ENCODE measurements around the gene BATF. TPM values are rescaled to one million over a fixed set of nuclear protein-coding genes. Genes with fewer than 3 reads are reported as not detected.

BATF gene
- total RNA-seq, 4 donors from 2014 or later, result 1.7 to 37.3 (median 4.4) TPM

DNA sequence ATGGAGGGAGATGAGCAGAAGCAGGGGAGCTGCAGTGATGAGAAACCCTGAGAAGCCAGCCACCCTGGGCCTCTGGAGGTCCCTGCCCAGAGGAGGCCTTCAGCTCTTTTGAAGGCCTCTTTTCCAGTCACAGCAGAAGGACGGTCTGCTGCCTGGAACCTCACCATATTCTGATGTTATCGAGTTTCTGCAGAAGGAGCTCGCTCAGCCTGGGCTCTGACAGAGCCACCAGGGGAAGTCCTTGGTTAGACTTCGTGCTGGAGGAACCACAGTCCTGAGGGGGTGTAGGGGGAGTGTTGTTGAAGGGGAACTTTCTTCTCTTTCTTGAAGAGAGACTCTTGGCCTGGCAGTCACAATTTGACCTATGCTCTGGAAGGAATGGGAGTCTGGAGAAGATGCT lies 25.1 kb upstream of the BATF start:
- DNase-seq (ENCODE audit: extremely low spot score), result peak; percentile 86
- TF ChIP-seq EP300 (IDR thresholded peaks at IDR 0.05), result no peak
- TF ChIP-seq POLR2AphosphoS5 (IDR thresholded peaks at IDR 0.05), result no peak
- no peak for TF ChIP-seq POLR2A (IDR thresholded peaks at IDR 0.05; ENCODE audit: low read depth)
- no peak for TF ChIP-seq CTCF (IDR thresholded peaks at IDR 0.05)
- Histone ChIP-seq H3K4me3 (no peak overlapping the region), H3K27ac (replicated peaks in 1 of 4) (no peak overlapping the region), H3K4me1 (no peaks in the 10 kb centered on the region), H3K9me3 (no peaks in the 10 kb centered on the region), H3K36me3 (no peaks in the 10 kb centered on the region), H3K27me3 (no peaks in the 10 kb centered on the region)
- intact Hi-C loops (cut with DNase I), result no loop called here
- WGBS, result 62% methylated on average over 4 of the region's 4 CpGs

GRCh38 chr14:75497701-75498100 lies 24.6 kb upstream of the BATF start:
- DNase-seq (ENCODE audit: extremely low spot score), result peak; percentile 79
- no peaks in the 10 kb centered on the region for H3K27me3 ChIP-seq
- no peak overlapping the region for H3K4me3 ChIP-seq
- TF ChIP-seq CTCF (IDR thresholded peaks at IDR 0.05), result no peak
- no peak for TF ChIP-seq POLR2AphosphoS5 (IDR thresholded peaks at IDR 0.05)
- no peak for TF ChIP-seq EP300 (IDR thresholded peaks at IDR 0.05)
- TF ChIP-seq POLR2A (IDR thresholded peaks at IDR 0.05; ENCODE audit: low read depth), result no peak
- H3K4me1 ChIP-seq, result no peaks in the 10 kb centered on the region
- intact Hi-C loops (cut with DNase I), result no loop called here
- H3K9me3 ChIP-seq, result no peaks in the 10 kb centered on the region
- 95% methylated on average over 11 of the region's 11 CpGs for WGBS
- no peaks in the 10 kb centered on the region for H3K36me3 ChIP-seq
- no peak overlapping the region for H3K27ac ChIP-seq (replicated peaks in 1 of 4)

DNA sequence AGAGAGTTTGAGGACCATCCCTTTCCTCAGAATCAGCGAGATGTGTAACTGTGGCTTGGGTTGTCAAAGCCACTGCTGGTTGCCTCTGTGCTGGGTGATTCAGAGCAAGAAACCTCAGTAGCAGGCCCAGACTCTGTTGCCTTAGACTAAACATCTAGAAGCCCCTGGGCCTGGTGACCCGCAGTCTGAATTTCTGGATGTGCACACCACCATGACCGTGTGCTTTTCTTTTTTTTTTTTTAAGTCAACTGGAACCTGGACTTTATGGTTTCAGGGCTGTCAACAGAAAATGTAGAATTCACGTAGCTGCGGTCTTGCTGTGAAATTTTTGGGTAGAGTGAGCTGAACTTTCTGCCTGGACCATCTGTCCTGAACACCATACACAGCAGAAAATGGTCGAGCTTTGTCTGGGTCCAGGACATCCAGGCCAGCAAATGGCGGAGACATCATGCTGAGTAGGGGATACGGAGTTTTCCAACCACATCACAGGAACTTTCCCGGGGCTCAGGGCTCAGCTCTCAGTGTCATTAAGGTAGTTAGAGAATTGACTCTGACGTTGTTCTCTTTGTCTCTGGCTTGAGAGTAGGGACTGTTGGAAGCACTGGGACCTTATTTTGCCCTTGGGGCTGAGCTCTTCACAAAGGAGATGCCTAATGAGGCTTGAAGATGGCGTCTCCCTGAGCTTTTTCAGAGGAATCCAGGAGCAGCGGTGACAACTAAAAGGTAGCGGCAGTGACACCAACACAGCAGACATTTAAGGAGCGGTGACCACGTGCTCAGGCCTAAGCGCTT lies 23.0 kb upstream of the BATF start:
- WGBS, result 90% methylated on average over 16 of the region's 16 CpGs
- no peak overlapping the region for H3K4me3 ChIP-seq

GRCh38 chr14:75501080-75501479 lies 21.2 kb upstream of the BATF start:
- H3K36me3 ChIP-seq, result no peaks in the 10 kb centered on the region

More for the DNA sequence above, 23.0 kb upstream of the BATF start:
- no peaks in the 10 kb centered on the region for H3K4me1 ChIP-seq
- no peaks in the 10 kb centered on the region for H3K27me3 ChIP-seq
- TF ChIP-seq CTCF (IDR thresholded peaks at IDR 0.05) (no peak), POLR2A (IDR thresholded peaks at IDR 0.05; ENCODE audit: low read depth) (no peak), EP300 (IDR thresholded peaks at IDR 0.05) (no peak), POLR2AphosphoS5 (IDR thresholded peaks at IDR 0.05) (no peak)
- intact Hi-C loops (cut with DNase I), result no loop called here
- H3K36me3 ChIP-seq, result no peaks in the 10 kb centered on the region
- no peak overlapping the region for H3K27ac ChIP-seq (replicated peaks in 1 of 4)
- peak; percentile 45 for DNase-seq (ENCODE audit: extremely low spot score)
- H3K9me3 ChIP-seq, result no peaks in the 10 kb centered on the region

More at GRCh38 chr14:75501080-75501479, 21.2 kb upstream of the BATF start:
- no peaks in the 10 kb centered on the region for H3K9me3 ChIP-seq
- no peak overlapping the region for H3K4me3 ChIP-seq
- peak; percentile 57 for DNase-seq (ENCODE audit: extremely low spot score)
- no peaks in the 10 kb centered on the region for H3K4me1 ChIP-seq
- WGBS, result 90% methylated on average over 3 of the region's 3 CpGs
- H3K27ac ChIP-seq (replicated peaks in 1 of 4), result no peak overlapping the region
- intact Hi-C loops (cut with DNase I), result loop anchor here (5.0 kb wide), 1 partner anchor 179 kb away; no protein-coding TSS in a partner anchor
- no peaks in the 10 kb centered on the region for H3K27me3 ChIP-seq
- TF ChIP-seq CTCF (IDR thresholded peaks at IDR 0.05) (no peak), EP300 (IDR thresholded peaks at IDR 0.05) (no peak), POLR2AphosphoS5 (IDR thresholded peaks at IDR 0.05) (no peak), POLR2A (IDR thresholded peaks at IDR 0.05; ENCODE audit: low read depth) (no peak)

Measured in esophagus muscularis mucosa (tissue), 4 donors.